GM23248 (cell line): ENCODE measurements around the gene UBR3. TPM values are rescaled to one million over a fixed set of nuclear protein-coding genes. Genes with fewer than 3 reads are reported as not detected.
"Not testable (repeated sequence)": the region's sequence is repeated elsewhere in the genome, so short reads cannot be mapped to it uniquely, and the experiment has no call there.

Experiments used
- DNase-seq: peaks from one replicate; pipeline ENCODE4 v3.0.0-alpha.2; 2015
- H2AFZ ChIP-seq: fragments of 200-600 bp; sonication (generic); 2 replicates; pipeline ENCODE4 v1.6.1; 2016; ENCODE audit warnings: antibody characterized with exemption
- H3F3A ChIP-seq: fragments of 200-600 bp; sonication (generic); 2 replicates; pipeline ENCODE4 v1.6.1; 2016; ENCODE audit warnings: mild to moderate bottlenecking, antibody characterized with exemption, mixed run types; ENCODE audit not compliant: insufficient read depth
- H3K27ac ChIP-seq: fragments of 200-600 bp; sonication (generic); 2 replicates; pipeline ENCODE4 v1.5.1; 2016; ENCODE audit warnings: mild to moderate bottlenecking
- H3K27me3 ChIP-seq: fragments of 200-600 bp; sonication (generic); replicated peaks from 2 replicates; pipeline ENCODE4 v1.6.1; 2016; ENCODE audit warnings: mild to moderate bottlenecking; ENCODE audit not compliant: insufficient read depth
- H3K36me3 ChIP-seq: fragments of 200-600 bp; sonication (generic); 2 replicates; pipeline ENCODE4 v1.6.1; 2016; ENCODE audit warnings: low read depth, mild to moderate bottlenecking
- H3K4me1 ChIP-seq: fragments of 200-600 bp; sonication (generic); 2 replicates; pipeline ENCODE4 v1.6.1; 2016; ENCODE audit warnings: mild to moderate bottlenecking; ENCODE audit not compliant: insufficient read depth
- H3K4me2 ChIP-seq: fragments of 200-600 bp; sonication (generic); one replicate; pipeline ENCODE4 v1.6.1; 2016; ENCODE audit warnings: mild to moderate bottlenecking; ENCODE audit not compliant: unreplicated experiment
- H3K4me3 ChIP-seq: fragments of 200-600 bp; sonication (generic); 2 replicates; pipeline ENCODE4 v1.5.1; 2016; ENCODE audit warnings: mild to moderate bottlenecking
- H3K79me2 ChIP-seq: fragments of 200-600 bp; sonication (generic); 2 replicates; pipeline ENCODE4 v1.6.1; 2016; ENCODE audit warnings: mild to moderate bottlenecking; ENCODE audit not compliant: insufficient read depth
- H3K9ac ChIP-seq: fragments of 200-600 bp; sonication (generic); 2 replicates; pipeline ENCODE4 v1.6.1; 2016; ENCODE audit warnings: mild to moderate bottlenecking
- H3K9me2 ChIP-seq: fragments of 200-600 bp; sonication (generic); 2 replicates; pipeline ENCODE4 v1.6.1; 2016; ENCODE audit warnings: mixed run types, mild to moderate bottlenecking, moderate library complexity; ENCODE audit not compliant: insufficient read depth
- H3K9me3 ChIP-seq: fragments of 200-600 bp; sonication (generic); one replicate; pipeline ENCODE4 v1.6.1; 2017; ENCODE audit warnings: low read depth
- H4K20me1 ChIP-seq: fragments of 200-600 bp; sonication (generic); 2 replicates; pipeline ENCODE4 v1.6.0; 2016; ENCODE audit not compliant: insufficient read depth
- EZH2 ChIP-seq: fragments of 200-600 bp; sonication (generic); IDR thresholded peaks from 2 replicates; pipeline ENCODE4 v1.6.1; 2018; ENCODE audit warnings: antibody characterized with exemption, mild to moderate bottlenecking; ENCODE audit not compliant: insufficient read depth, poor library complexity, severe bottlenecking
- EZH2phosphoT487 ChIP-seq: fragments of 200-600 bp; sonication (generic); IDR thresholded peaks from 2 replicates; pipeline ENCODE4 v1.6.1; 2018; ENCODE audit warnings: antibody characterized with exemption, moderate library complexity, mild to moderate bottlenecking, low read depth; ENCODE audit not compliant: insufficient read depth
- WGBS, 2 experiments: methylation state at CpG; one replicate each; pipeline ENCODE4 v1.1.6; 2015 to 2017; ENCODE audit warnings: low lambda C conversion rate in 2 of 2, low coverage in 1 of 2; ENCODE audit errors: missing lambda C conversion rate in 2 of 2; 5-methylcytosine and 5-hydroxymethylcytosine counted together
- in situ Hi-C: fragments of 300-500 bp; cut with MboI; formaldehyde crosslinking; loops from 2 replicates; pipeline ENCODE4 v1.15.0; 2020
- polyA plus RNA-seq: library from polyadenylated mRNA; unstranded; fragments of >200 nt; fragmentation: Nextera tagmentation; extraction: Ambion mirVana; gene quantifications from 2 replicates; pipeline ENCODE4 v1.2.1, GENCODE V29; 2016
- total RNA-seq: library from RNA; depleted of rRNA; stranded (reverse); fragments of >200 nt; shearing (Covaris generic); gene quantifications from 2 replicates; pipeline ENCODE4 v1.2.3, GENCODE V29; 2014

Gene UBR3
- total and polyA plus RNA-seq, 2 experiments from 2014 or later, result 8.9 to 22.4 TPM

DNA sequence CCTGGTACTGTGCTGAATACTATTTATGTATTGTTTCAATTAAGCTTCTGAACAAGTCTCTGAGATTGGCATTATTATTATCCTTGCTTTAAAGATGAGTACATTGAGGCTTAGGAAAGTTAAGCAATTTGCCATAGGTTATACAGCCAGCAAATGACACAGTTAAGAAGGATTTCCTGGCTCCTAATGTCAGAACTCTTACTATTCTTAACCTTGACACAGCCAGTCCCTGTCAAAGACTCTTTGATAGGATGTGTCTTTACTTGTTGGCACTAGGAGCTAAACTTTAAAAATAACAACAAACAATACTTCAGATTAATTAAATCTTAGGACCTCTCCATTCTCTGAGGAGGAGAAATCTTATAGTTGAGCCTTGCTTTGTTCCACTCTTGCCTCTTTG, 70.6 kb downstream of the UBR3 start:
- Histone ChIP-seq H3K4me3 (no peak overlapping the region), H3K36me3 (no peaks in the 10 kb centered on the region; the same call in 1 of the 2 replicates), H3K9me3 (no peaks in the 10 kb centered on the region), H3K79me2 (peaks cover 10% of the 10 kb centered on the region), H3K27ac (no peak overlapping the region), H3K9ac (no peak overlapping the region), H3K9me2 (no peaks in the 10 kb centered on the region), H4K20me1 (no peaks in the 10 kb centered on the region), H3K4me1 (0 out of 2 replicates have a peak, but pooled peaks cover 8% of the 10 kb centered on the region), H2AFZ (no peak overlapping the region), H3F3A (no peaks in the 10 kb centered on the region), H3K27me3 (no peaks in the 10 kb centered on the region), H3K4me2 (no peak overlapping the region)
- DNase-seq, result no peak
- TF ChIP-seq EZH2phosphoT487 (no peak), EZH2 (no peak)
- in situ Hi-C loops, result no loop called here

DNA sequence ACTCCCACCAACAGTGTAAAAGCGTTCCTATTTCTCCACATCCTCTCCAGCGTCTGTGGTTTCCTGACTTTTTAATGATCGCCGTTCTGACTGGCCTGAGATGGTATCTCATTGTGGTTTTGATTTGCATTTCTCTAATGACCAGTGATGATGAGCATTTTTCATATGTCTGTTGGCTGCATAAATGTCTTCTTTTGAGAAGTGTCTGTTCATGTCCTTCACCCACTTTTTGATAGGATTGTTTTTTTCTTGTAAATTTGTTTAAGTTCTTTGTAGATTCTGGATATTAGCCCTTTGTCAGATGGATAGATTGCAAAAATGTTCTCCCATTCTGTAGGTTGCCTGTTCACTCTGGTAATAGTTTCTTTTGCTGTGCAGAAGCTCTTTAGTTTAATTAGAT, 72.8 kb downstream of the UBR3 start:
- H3K9me2 ChIP-seq, H3K4me2 ChIP-seq, DNase-seq, H3K9ac ChIP-seq, H3K27me3 ChIP-seq, H3K79me2 ChIP-seq, H3K36me3 ChIP-seq, H3K9me3 ChIP-seq, H3K27ac ChIP-seq, H3K4me3 ChIP-seq, H3K4me1 ChIP-seq, H4K20me1 ChIP-seq, H3F3A ChIP-seq, H2AFZ ChIP-seq, in situ Hi-C loops: not testable (repeated sequence)
- 97 to 98% methylated on average over 4 of the region's 4 CpGs for WGBS, 2 experiments

DNA sequence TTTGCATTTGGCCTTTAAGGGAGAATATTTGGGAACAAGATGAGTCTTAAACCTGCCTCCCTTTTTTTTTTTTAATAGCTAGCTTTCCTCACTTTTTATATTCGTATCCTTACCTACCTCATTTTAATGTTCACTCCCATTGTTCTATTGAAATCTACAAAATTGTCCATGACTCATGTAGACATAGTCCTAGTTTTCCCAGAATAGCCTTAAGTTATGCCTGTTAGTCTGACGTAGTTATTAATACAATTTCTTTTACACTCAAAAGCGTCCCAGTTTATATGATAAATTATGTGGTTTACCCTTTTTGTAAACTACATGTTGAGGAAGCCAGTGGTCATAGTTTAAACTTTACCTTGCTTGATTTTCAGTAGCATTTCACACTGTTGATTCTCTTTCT, 73.4 kb downstream of the UBR3 start:
- in situ Hi-C loops, result no loop called here
- Histone ChIP-seq H3K27me3 (no peaks in the 10 kb centered on the region), H3K4me3 (no peak overlapping the region), H4K20me1 (no peaks in the 10 kb centered on the region), H2AFZ (no peak overlapping the region), H3K36me3 (no peaks in the 10 kb centered on the region; the same call in 1 of the 2 replicates), H3K4me2 (no peak overlapping the region), H3K27ac (no peak overlapping the region), H3K9me3 (no peaks in the 10 kb centered on the region), H3K79me2 (peaks cover 10% of the 10 kb centered on the region), H3K9me2 (no peaks in the 10 kb centered on the region), H3K4me1 (no peaks in the 10 kb centered on the region), H3K9ac (no peak overlapping the region), H3F3A (no peaks in the 10 kb centered on the region)
- DNase-seq, result no peak
- WGBS, 2 experiments, result 95 to 97% methylated on average over 3 of the region's 3 CpGs
- no peak for TF ChIP-seq EZH2
- TF ChIP-seq EZH2phosphoT487, result no peak

DNA sequence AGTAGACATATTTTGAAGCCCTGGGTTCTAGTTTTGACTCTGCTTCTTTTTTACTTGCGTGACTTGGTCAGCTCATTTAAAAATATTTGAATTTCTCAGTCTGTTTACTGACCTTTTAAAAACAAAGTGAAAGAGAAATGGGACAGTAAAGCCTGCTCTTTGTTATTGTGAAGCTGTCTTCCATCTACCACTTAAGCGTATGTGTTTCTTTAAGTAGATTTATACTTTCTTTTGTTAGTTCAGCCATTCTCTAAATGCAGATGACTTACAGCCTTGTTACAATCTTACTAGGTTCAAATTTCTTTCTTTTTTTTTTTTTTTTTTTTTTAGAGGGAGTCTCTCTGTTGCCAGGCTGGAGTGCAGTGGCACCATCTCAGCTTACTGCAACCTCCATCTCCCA, 79.5 kb downstream of the UBR3 start:
- TF ChIP-seq EZH2, result no peak
- Histone ChIP-seq H3K9me2 (no peaks in the 10 kb centered on the region), H2AFZ (no peak overlapping the region), H3F3A (0 out of 2 replicates have a peak, but pooled peaks cover 4% of the 10 kb centered on the region), H3K4me3 (no peak overlapping the region), H3K4me1 (no peaks in the 10 kb centered on the region), H3K9me3 (no peaks in the 10 kb centered on the region), H4K20me1 (no peaks in the 10 kb centered on the region), H3K27ac (no peak overlapping the region), H3K27me3 (no peaks in the 10 kb centered on the region), H3K36me3 (0 out of 2 replicates have a peak, but pooled peaks cover 5% of the 10 kb centered on the region), H3K9ac (no peak overlapping the region), H3K79me2 (peaks cover 9% of the 10 kb centered on the region), H3K4me2 (no peak overlapping the region)
- in situ Hi-C loops, result no loop called here
- no peak for DNase-seq
- WGBS, 2 experiments, result 96 to 99% methylated on average over 2 of the region's 2 CpGs

DNA sequence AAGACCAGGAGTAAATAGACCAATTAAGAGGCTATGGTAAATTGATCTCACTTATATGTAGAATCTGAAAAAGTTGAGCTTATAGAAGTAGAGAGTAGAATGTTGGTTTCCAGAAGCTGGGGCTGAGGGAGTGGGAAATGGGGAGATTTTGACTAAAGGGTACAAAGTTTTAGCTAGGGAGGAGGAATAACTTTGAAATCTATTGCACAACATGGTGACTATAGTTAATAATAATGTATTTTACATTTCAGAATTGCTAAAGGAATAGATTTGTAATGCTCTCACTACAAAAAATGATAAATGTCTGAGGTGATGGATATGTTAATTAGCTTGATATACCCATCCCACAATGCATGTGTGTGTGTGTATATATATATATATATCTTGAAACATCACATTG, 82.1 kb downstream of the UBR3 start:
- no peaks in the 10 kb centered on the region for H3K4me1 ChIP-seq
- no peak overlapping the region for H3K9ac ChIP-seq
- in situ Hi-C loops, result no loop called here
- no peaks in the 10 kb centered on the region for H3K9me3 ChIP-seq
- DNase-seq, result no peak
- no peak overlapping the region for H2AFZ ChIP-seq
- H4K20me1 ChIP-seq, result no peaks in the 10 kb centered on the region
- H3K4me3 ChIP-seq, result no peak overlapping the region
- H3F3A ChIP-seq, result 0 out of 2 replicates have a peak, but pooled peaks cover 4% of the 10 kb centered on the region
- no peak overlapping the region for H3K4me2 ChIP-seq
- H3K27ac ChIP-seq, result no peak overlapping the region
- no peaks in the 10 kb centered on the region for H3K27me3 ChIP-seq
- H3K36me3 ChIP-seq, result 0 out of 2 replicates have a peak, but pooled peaks cover 5% of the 10 kb centered on the region
- H3K79me2 ChIP-seq, result peaks cover 9% of the 10 kb centered on the region
- no peak for TF ChIP-seq EZH2
- no peak for TF ChIP-seq EZH2phosphoT487
- no peaks in the 10 kb centered on the region for H3K9me2 ChIP-seq
